GM18520 (cell line): ENCODE results near the gene C5orf63.
"Not testable (repeated sequence)": the region's sequence is repeated elsewhere in the genome, so short reads cannot be mapped to it uniquely, and the experiment has no call there.

Experiments
- ATAC-seq: cut with Tn5 transposase; IDR thresholded peaks from one replicate; pipeline ENCODE4 v1.9.1; 2021; ENCODE audit not compliant: unreplicated experiment

The C5orf63 gene

GRCh38 chr5:127010362-127010761 is 62.9 kb downstream of the C5orf63 start:
- no peak for ATAC-seq

GRCh38 chr5:127009784-127010183 is 63.5 kb downstream of the C5orf63 start:
- no peak for ATAC-seq

- ATAC-seq, result no peak
Observed at GRCh38 chr5:127008300-127008975, 64.9 kb downstream of the C5orf63 start.

GRCh38 chr5:127007522-127007921 is 65.8 kb downstream of the C5orf63 start:
- no peak for ATAC-seq

GRCh38 chr5:127006744-127007143 is 66.6 kb downstream of the C5orf63 start:
- no peak for ATAC-seq

GRCh38 chr5:127005282-127005681 is 68.0 kb downstream of the C5orf63 start:
- not testable (repeated sequence) for ATAC-seq

GRCh38 chr5:127004721-127005120 is 68.6 kb downstream of the C5orf63 start:
- no peak for ATAC-seq

GRCh38 chr5:127003798-127004495 is 69.4 kb downstream of the C5orf63 start:
- no peak for ATAC-seq

- ATAC-seq, result no peak
Observed at GRCh38 chr5:127002390-127002789, 70.9 kb downstream of the C5orf63 start.

- no peak for ATAC-seq
Observed at GRCh38 chr5:127001621-127002296, 71.5 kb downstream of the C5orf63 start.
